GM12891 (cell line): ENCODE results near the gene MAP3K7CL.

Experiments used
- POLR2A ChIP-seq: IDR thresholded peaks from 2 replicates; pipeline ENCODE4 v1.6.1; 2011; ENCODE audit warnings: low read depth, low read length, control low read depth
- POLR2AphosphoS5 ChIP-seq: IDR thresholded peaks from 2 replicates; pipeline ENCODE4 v1.6.1; 2011; ENCODE audit warnings: low read depth, low read length, control low read depth
- POU2F2 ChIP-seq: IDR thresholded peaks from 2 replicates; pipeline ENCODE4 v1.6.1; 2011; ENCODE audit warnings: low read depth, mild to moderate bottlenecking, control low read depth, low read length, moderate library complexity
- SPI1 ChIP-seq: IDR thresholded peaks from 2 replicates; pipeline ENCODE4 v1.6.1; 2011; ENCODE audit warnings: low read depth, low read length, control low read depth
- TAF1 ChIP-seq: IDR thresholded peaks from 2 replicates; pipeline ENCODE4 v1.6.1; 2011; ENCODE audit warnings: low read depth, low read length, control low read depth

DNA sequence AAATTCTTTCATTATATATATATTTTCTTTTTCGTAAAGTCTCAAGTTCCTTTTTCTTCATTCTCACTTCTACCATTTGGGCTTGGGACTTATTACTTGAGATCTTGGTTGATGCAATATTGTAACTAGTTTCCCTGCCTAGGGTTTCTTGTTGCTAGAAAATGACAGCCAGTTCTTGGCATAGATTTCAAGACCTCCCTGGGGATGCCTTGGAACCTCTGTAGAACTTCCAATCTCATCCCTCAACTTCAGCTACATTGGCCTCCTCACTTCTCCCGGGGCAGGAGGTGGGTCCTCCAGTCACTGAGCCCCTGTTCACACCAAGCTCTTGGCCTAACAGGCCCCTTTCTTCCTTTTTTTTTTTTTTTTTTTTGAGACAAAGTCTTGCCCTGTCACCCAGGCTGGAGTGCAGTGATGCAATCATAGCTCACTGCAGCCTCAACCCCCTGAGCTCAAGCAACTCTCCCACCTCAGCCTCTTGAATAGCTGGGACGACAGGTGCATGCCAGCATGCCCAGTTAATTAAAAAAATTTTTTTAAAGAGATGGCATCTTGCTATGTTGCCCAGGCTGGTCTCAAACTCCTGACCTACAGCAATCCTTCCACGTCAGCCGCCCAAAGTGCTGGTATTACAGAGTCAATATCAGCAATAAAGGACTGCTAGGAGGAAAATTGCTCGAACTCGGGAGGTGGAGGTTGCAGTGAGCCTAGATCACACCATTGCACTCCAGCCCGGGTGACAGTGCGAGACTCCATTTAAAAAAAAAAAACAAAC is 33.1 kb downstream of the MAP3K7CL start:
- no peak for TF ChIP-seq POLR2AphosphoS5
- TF ChIP-seq TAF1, result no peak
- no peak for TF ChIP-seq SPI1
- no peak for TF ChIP-seq POLR2A
- no peak for TF ChIP-seq POU2F2
